Measurements from ENCODE around the gene KNCN.

The KNCN gene

DNA sequence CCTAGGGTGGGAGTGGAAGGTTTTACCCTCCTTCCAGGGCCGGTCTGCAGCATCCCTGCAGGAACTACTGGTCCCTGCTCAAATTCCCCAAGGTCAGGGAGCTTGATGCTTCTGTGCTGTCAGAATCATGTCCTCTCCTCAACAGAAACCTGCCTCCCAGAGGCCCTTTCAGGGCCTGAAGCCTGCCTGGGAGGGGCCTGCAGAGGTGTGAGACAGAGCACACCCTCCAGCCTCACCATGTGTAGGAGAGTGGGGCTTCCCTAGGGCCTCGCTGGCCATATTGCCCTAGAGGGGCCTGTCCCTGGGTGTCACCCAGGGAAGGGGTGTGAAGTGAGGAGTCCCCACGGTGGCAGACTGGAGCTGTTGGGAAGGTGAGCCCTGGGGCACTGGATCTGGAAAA is 21.1 kb downstream of the KNCN start:
- H3K4me3 ChIP-seq (ENCODE audit: low read depth, low read length): no peak overlapping the region
- TF ChIP-seq CTCF (IDR thresholded peaks at IDR 0.05; ENCODE audit: borderline replicate concordance, insufficient read depth, low read depth, low read length): no peak

DNA sequence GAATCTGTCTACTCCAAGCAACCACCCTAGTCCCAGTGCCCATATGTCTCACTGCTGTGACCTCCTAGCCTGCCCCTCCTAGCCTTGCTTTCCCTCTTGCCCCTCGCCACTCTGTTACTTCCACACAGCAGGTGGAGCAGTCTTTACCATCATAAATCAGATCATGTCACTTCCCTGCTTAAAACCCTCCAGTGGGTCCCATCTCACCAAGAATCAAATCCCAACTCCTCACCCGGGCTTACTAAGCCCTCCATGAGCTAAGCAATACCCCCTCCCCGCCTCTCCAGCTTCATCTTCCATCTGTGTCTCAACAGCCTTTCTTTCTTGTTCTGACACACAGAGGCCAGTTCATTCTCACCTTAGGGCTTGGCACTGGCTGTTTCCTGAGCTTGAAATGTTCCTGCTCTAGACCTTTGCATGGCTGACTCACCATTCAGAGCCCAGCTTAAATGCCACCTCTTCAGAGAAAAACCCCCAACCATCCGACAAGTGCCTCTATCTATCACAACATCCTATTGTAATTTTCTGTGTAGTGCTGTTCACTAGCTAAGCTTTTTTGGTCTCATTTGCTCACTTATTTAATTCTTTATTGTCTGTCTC is 22.3 kb downstream of the KNCN start:
- no peak for TF ChIP-seq CTCF (IDR thresholded peaks at IDR 0.05; ENCODE audit: borderline replicate concordance, insufficient read depth, low read depth, low read length)
- no peak overlapping the region for H3K4me3 ChIP-seq (ENCODE audit: low read depth, low read length)

- no peak for TF ChIP-seq CTCF (IDR thresholded peaks at IDR 0.05; ENCODE audit: borderline replicate concordance, insufficient read depth, low read depth, low read length)
- no peak overlapping the region for H3K4me3 ChIP-seq (ENCODE audit: low read depth, low read length)
Measured at GRCh38 chr1:46528297-46528955, 23.0 kb downstream of the KNCN start.

GRCh38 chr1:46527474-46528296 is 23.8 kb downstream of the KNCN start:
- TF ChIP-seq CTCF (IDR thresholded peaks at IDR 0.05; ENCODE audit: borderline replicate concordance, insufficient read depth, low read depth, low read length): peak; percentile 97
- no peak overlapping the region for H3K4me3 ChIP-seq (ENCODE audit: low read depth, low read length)

GRCh38 chr1:46526691-46527291 is 24.7 kb downstream of the KNCN start:
- TF ChIP-seq CTCF (IDR thresholded peaks at IDR 0.05; ENCODE audit: borderline replicate concordance, insufficient read depth, low read depth, low read length): no peak
- no peak overlapping the region for H3K4me3 ChIP-seq (ENCODE audit: low read depth, low read length)

- TF ChIP-seq CTCF (IDR thresholded peaks at IDR 0.05; ENCODE audit: borderline replicate concordance, insufficient read depth, low read depth, low read length): no peak
- no peak overlapping the region for H3K4me3 ChIP-seq (ENCODE audit: low read depth, low read length)
Measured at GRCh38 chr1:46526013-46526690, 25.3 kb downstream of the KNCN start.

Data from GM12875 (cell line).